BJ (cell line): ENCODE measurements around the gene LUC7L3. TPM values are rescaled to one million over a fixed set of nuclear protein-coding genes. Genes with fewer than 3 reads are reported as not detected.

ENCODE experiments used
- CTCF ChIA-PET: fragments of 350-600 bp; formaldehyde crosslinking; extraction: SDS; loops from one replicate; lab custom pipeline; 2021; ENCODE audit warnings: antibody characterized with exemption, inconsistent platforms; lab: Yijun Ruan, JAX
- POLR2A ChIA-PET: fragments of 300-600 bp; sonication (Branson Sonifier 250); formaldehyde crosslinking; extraction: SDS; loops from one replicate; lab custom pipeline; 2021; ENCODE audit warnings: antibody characterized with exemption; lab: Charles Lee
- DNase-seq: peaks from one replicate; pipeline ENCODE4 v3.0.0-alpha.2; 2011; ENCODE audit warnings: low read depth
- H3K27me3 ChIP-seq: 2 replicates; pipeline ENCODE4 v1.6.0; 2011; ENCODE audit warnings: low read length; ENCODE audit not compliant: control insufficient read depth, insufficient read depth
- H3K36me3 ChIP-seq: 2 replicates; pipeline ENCODE4 v1.5.1; 2011; ENCODE audit warnings: low read length; ENCODE audit not compliant: control insufficient read depth, insufficient read depth
- H3K4me3 ChIP-seq: 2 replicates; pipeline ENCODE4 v1.5.1; 2011; ENCODE audit warnings: low read depth, mild to moderate bottlenecking, control low read depth, low read length
- CTCF ChIP-seq: IDR thresholded peaks from 2 replicates; pipeline ENCODE4 v1.5.1; 2011; ENCODE audit warnings: low read depth, mild to moderate bottlenecking, control low read depth, inconsistent platforms, low read length, moderate library complexity; ENCODE audit not compliant: insufficient read depth
- polyA minus RNA-seq: library from RNA; depleted of rRNA, polyadenylated mRNA; stranded (reverse); fragments of >200 nt; gene quantifications from 2 replicates; pipeline ENCODE4 v1.2.3, GENCODE V29; 2011; rRNA and poly(A)+ RNA removed
- polyA plus RNA-seq: library from polyadenylated mRNA; depleted of rRNA; stranded (reverse); fragments of >200 nt; gene quantifications from 2 replicates; pipeline ENCODE4 v1.2.3, GENCODE V29; 2011; rRNA removed

Gene LUC7L3
- polyA plus RNA-seq (55.6 and 63.2 TPM in 2 replicates), polyA minus RNA-seq (7.6 and 8.8 TPM in 2 replicates)

- Histone ChIP-seq H3K36me3 (no peaks in the 10 kb centered on the region), H3K27me3 (no peaks in the 10 kb centered on the region), H3K4me3 (peak within 1 kb of the TSS; percentile 96)
- TF ChIP-seq CTCF: no peak
- POLR2A ChIA-PET: no interaction called here
- DNase-seq: peak; percentile 66
- CTCF ChIA-PET: interaction anchor here (0.7 to 1.5 kb wide), 2 partner anchors 14 to 89 kb away, joined by 3 to 4 read pairs; no protein-coding TSS in a partner anchor
Observed at GRCh38 chr17:50719144-50719923, at the start of gene LUC7L3. Gene LUC7L3 (plus strand): TSS chr17:50719603. CDS start chr17:50719733, 130 bp downstream.

GRCh38 chr17:50672071-50672470 lies 47.3 kb upstream of the LUC7L3 start:
- no peaks in the 10 kb centered on the region for H3K27me3 ChIP-seq
- peaks cover 15% of the 10 kb centered on the region for H3K36me3 ChIP-seq
- ChIA-PET POLR2A (no interaction called here), CTCF (interaction anchor here (1.0 to 1.4 kb wide), 2 partner anchors 31 to 48 kb away, joined by 3 to 5 read pairs; no protein-coding TSS in a partner anchor)
- DNase-seq: no peak
- no peak overlapping the region for H3K4me3 ChIP-seq
- TF ChIP-seq CTCF: no peak

GRCh38 chr17:50672831-50673551 lies 46.4 kb upstream of the LUC7L3 start:
- DNase-seq: no peak
- TF ChIP-seq CTCF: no peak
- H3K36me3 ChIP-seq: peaks cover 17% of the 10 kb centered on the region

GRCh38 chr17:50675190-50675589 lies 44.2 kb upstream of the LUC7L3 start:
- H3K4me3 ChIP-seq: no peak overlapping the region
- H3K27me3 ChIP-seq: no peaks in the 10 kb centered on the region
- POLR2A ChIA-PET: no interaction called here
- CTCF ChIA-PET: interaction anchor here (1.9 kb wide), 2 partner anchors 20 to 45 kb away, joined by 6 to 10 read pairs; no protein-coding TSS in a partner anchor
- no peak for DNase-seq
- no peak for TF ChIP-seq CTCF
- H3K36me3 ChIP-seq: peaks cover 22% of the 10 kb centered on the region

More at GRCh38 chr17:50672831-50673551, 46.4 kb upstream of the LUC7L3 start:
- Histone ChIP-seq H3K27me3 (no peaks in the 10 kb centered on the region), H3K4me3 (no peak overlapping the region)
- ChIA-PET CTCF (interaction anchor here (0.6 to 1.4 kb wide), 3 partner anchors 32 to 49 kb away, joined by 3 to 5 read pairs (median 3); no protein-coding TSS in a partner anchor), POLR2A (interaction anchor here (0.5 kb wide), 1 partner anchor 197 kb away, joined by 15 read pairs; no protein-coding TSS in a partner anchor)

- no peak for DNase-seq
- peaks cover 22% of the 10 kb centered on the region for H3K36me3 ChIP-seq
- ChIA-PET CTCF (interaction anchor here (1.9 kb wide), 2 partner anchors 19 to 45 kb away, joined by 6 to 10 read pairs; no protein-coding TSS in a partner anchor), POLR2A (no interaction called here)
- TF ChIP-seq CTCF: no peak
- H3K27me3 ChIP-seq: no peaks in the 10 kb centered on the region
- no peak overlapping the region for H3K4me3 ChIP-seq
Observed at GRCh38 chr17:50675627-50676026, 43.8 kb upstream of the LUC7L3 start.
